ENCODE data around the gene BACE2. TPM values are rescaled to one million over a fixed set of nuclear protein-coding genes. Genes with fewer than 3 reads are reported as not detected.

Gene BACE2
- total and polyA plus RNA-seq, 11 donors, result 3.8 to 30.3 (median 15.6) TPM

- Histone ChIP-seq H3K4me3 (no peak overlapping the region), H3K9me3 (peaks cover 0 to 10% (median 0%) of the 10 kb centered on the region in 12 donors), H3K36me3 (no peaks in the 10 kb centered on the region), H3K27me3 (no peaks in the 10 kb centered on the region), H3K4me1 (no peaks in the 10 kb centered on the region), H3K27ac (no peak overlapping the region)
- WGBS, 4 donors, result 88 to 92% (median 91%) methylated on average over 5 of the region's 5 CpGs
- DNase-seq (no peak), ATAC-seq (no peak)
- intact Hi-C loops (cut with DNase I), result loop anchor here in 2 of 10 donors (10.0 kb wide), 1 partner anchor 205 kb away; the partner anchor contains the start of gene MX2 (in 2 of the 2)
- TF ChIP-seq CTCF (IDR thresholded peaks at IDR 0.05) (no peak), POLR2A (IDR thresholded peaks at IDR 0.05) (no peak)
Measured at GRCh38 chr21:41160036-41160435, 7.9 kb upstream of the BACE2 start.

- peaks cover 0 to 10% (median 0%) of the 10 kb centered on the region in 12 donors for H3K9me3 ChIP-seq
- no peaks in the 10 kb centered on the region for H3K27me3 ChIP-seq
- DNase-seq (no peak), ATAC-seq (no peak)
- H3K4me1 ChIP-seq, result no peaks in the 10 kb centered on the region
- WGBS, 4 donors, result 59 to 84% (median 78%) methylated on average over 3 of the region's 3 CpGs
- intact Hi-C loops (cut with DNase I), result loop anchor here in 2 of 10 donors (10.0 kb wide), 1 partner anchor 203 kb away; the partner anchor contains the start of gene MX2 (in 2 of the 2)
- no peak overlapping the region for H3K27ac ChIP-seq
- H3K36me3 ChIP-seq, result no peaks in the 10 kb centered on the region
- no peak for TF ChIP-seq CTCF (IDR thresholded peaks at IDR 0.05)
- TF ChIP-seq POLR2A (IDR thresholded peaks at IDR 0.05), result no peak
- no peak overlapping the region for H3K4me3 ChIP-seq
Measured at GRCh38 chr21:41161428-41161827, 6.5 kb upstream of the BACE2 start.

- DNase-seq (no peak), ATAC-seq (no peak)
- H3K4me3 ChIP-seq, result no peak overlapping the region
- H3K4me1 ChIP-seq, result peaks cover 0 to 5% (median 0%) of the 10 kb centered on the region in 12 donors
- H3K36me3 ChIP-seq, result no peaks in the 10 kb centered on the region
- H3K27ac ChIP-seq, result no peak overlapping the region
- 83 to 89% (median 85%) methylated on average over 5 of the region's 5 CpGs for WGBS, 4 donors
- peaks cover 0 to 10% (median 0%) of the 10 kb centered on the region in 12 donors for H3K9me3 ChIP-seq
- TF ChIP-seq CTCF (IDR thresholded peaks at IDR 0.05) (no peak), POLR2A (IDR thresholded peaks at IDR 0.05) (no peak)
- intact Hi-C loops (cut with DNase I), result loop anchor here in 2 of 10 donors (10.0 kb wide), 1 partner anchor 203 kb away; the partner anchor contains the start of gene MX2 (in 2 of the 2)
- no peaks in the 10 kb centered on the region for H3K27me3 ChIP-seq
Measured at GRCh38 chr21:41162096-41162495, 5.9 kb upstream of the BACE2 start.

- Histone ChIP-seq H3K27ac (no peak overlapping the region), H3K4me1 (peaks cover 0 to 10% (median 0%) of the 10 kb centered on the region in 12 donors), H3K27me3 (no peaks in the 10 kb centered on the region), H3K9me3 (peaks cover 0 to 6% (median 0%) of the 10 kb centered on the region in 12 donors), H3K4me3 (no peak overlapping the region), H3K36me3 (no peaks in the 10 kb centered on the region)
- intact Hi-C loops (cut with DNase I), result loop anchor here in 2 of 10 donors (10.0 kb wide), 1 partner anchor 202 kb away; the partner anchor contains the start of gene MX2 (in 2 of the 2)
- TF ChIP-seq CTCF (IDR thresholded peaks at IDR 0.05), result no peak
- no peak for TF ChIP-seq POLR2A (IDR thresholded peaks at IDR 0.05)
- ATAC-seq, result no peak
- WGBS, 4 donors, result 90 to 94% (median 93%) methylated on average over 8 of the region's 8 CpGs
- no peak for DNase-seq
Measured at GRCh38 chr21:41163091-41163490, 4.9 kb upstream of the BACE2 start.
